Ascending aorta (tissue), 2 donors: Measurements from ENCODE around the gene GP9. TPM values are rescaled to one million over a fixed set of nuclear protein-coding genes. Genes with fewer than 3 reads are reported as not detected.

ENCODE experiments used
- DNase-seq, 2 donors: peaks; one replicate each; pipeline ENCODE4 v3.0.0-alpha.2; 2019; ENCODE audit warnings: low spot score in 2 of 2
- H3K27ac ChIP-seq, 2 donors: fragments of 200-600 bp; sonication (generic); one replicate each; pipeline ENCODE4 v1.5.1; 2016 to 2017; ENCODE audit warnings: mild to moderate bottlenecking in 1 of 2
- H3K27me3 ChIP-seq: fragments of 200-600 bp; sonication (generic); one replicate; pipeline ENCODE4 v1.5.1; 2017
- H3K36me3 ChIP-seq, 2 donors: fragments of 200-600 bp; sonication (generic); one replicate each; pipeline ENCODE4 v1.5.1; 2016
- H3K4me1 ChIP-seq, 2 donors: fragments of 200-600 bp; sonication (generic); one replicate each; pipeline ENCODE4 v1.5.1; 2016 to 2017; ENCODE audit warnings: mild to moderate bottlenecking in 1 of 2
- H3K4me3 ChIP-seq, 2 donors: fragments of 200-600 bp; sonication (generic); one replicate each; pipeline ENCODE4 v1.5.1; 2016 to 2017; ENCODE audit warnings: mild to moderate bottlenecking in 1 of 2
- H3K9me3 ChIP-seq, 2 donors: fragments of 200-600 bp; sonication (generic); one replicate each; pipeline ENCODE4 v1.5.1; 2016
- CTCF ChIP-seq, 3 experiments: fragments of 200-600 bp in 2 of 3; fragments of 450-650 bp in 1 of 3; sonication (generic) in 2 of 3; IDR thresholded peaks; one replicate each; pipeline ENCODE4 v1.5.1; 2016 to 2019; ENCODE audit warnings: antibody characterized with exemption in 3 of 3, mild to moderate bottlenecking in 1 of 3, moderate library complexity in 1 of 3
- intact Hi-C: fragments of 100-400 bp; cut with DNase I; formaldehyde crosslinking; loops from one replicate; pipeline ENCODE4 v1.15.1; 2023
- total RNA-seq: library from RNA; depleted of rRNA; stranded (reverse); fragments of >200 nt; gene quantifications from one replicate; pipeline ENCODE4 v1.1.0, GENCODE V29; 2016

The GP9 gene
- total RNA-seq, 1 donor from 2014 or later: not detected

DNA sequence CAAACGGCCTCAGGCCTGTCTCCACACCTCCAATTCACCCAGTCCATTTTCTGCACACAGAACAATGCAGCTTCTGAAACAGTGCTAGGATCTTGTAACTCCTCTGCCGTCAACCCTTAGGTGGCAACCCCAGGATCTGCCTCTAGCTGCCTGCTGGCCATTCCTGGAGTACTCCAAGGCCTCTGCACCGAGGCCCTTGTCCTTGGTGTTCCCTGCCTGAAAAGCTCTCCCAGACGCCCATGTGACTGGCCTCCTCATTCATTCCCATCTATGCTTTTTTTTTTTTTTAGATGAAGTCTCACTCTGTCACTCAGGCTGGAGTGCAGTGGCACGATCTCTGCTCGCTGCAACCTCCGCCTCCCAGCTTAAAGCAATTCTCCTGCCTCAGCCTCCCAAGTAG lies 42.7 kb downstream of the GP9 start:
- no peak overlapping the region for H3K4me3 ChIP-seq
- intact Hi-C loops: no loop called here

GRCh38 chr3:129104051-129104450 lies 43.5 kb downstream of the GP9 start:
- intact Hi-C loops: no loop called here

More for the DNA sequence above, 42.7 kb downstream of the GP9 start:
- H3K9me3 ChIP-seq: no peaks in the 10 kb centered on the region
- TF ChIP-seq CTCF (IDR thresholded peaks at IDR 0.05): no peak
- H3K27ac ChIP-seq: no peak overlapping the region
- no peaks in the 10 kb centered on the region for H3K27me3 ChIP-seq
- peaks cover 0 to 3% of the 10 kb centered on the region in 2 donors for H3K36me3 ChIP-seq
- H3K4me1 ChIP-seq: peaks cover 0 to 5% of the 10 kb centered on the region in 2 donors
- DNase-seq: no peak

GRCh38 chr3:129104498-129105079 lies 44.0 kb downstream of the GP9 start:
- no peak for DNase-seq
- peaks cover 3 to 11% of the 10 kb centered on the region in 2 donors for H3K36me3 ChIP-seq
- H3K4me1 ChIP-seq: peaks cover 0 to 5% of the 10 kb centered on the region in 2 donors
- H3K4me3 ChIP-seq: no peak overlapping the region
- intact Hi-C loops: no loop called here
- no peaks in the 10 kb centered on the region for H3K27me3 ChIP-seq
- TF ChIP-seq CTCF (IDR thresholded peaks at IDR 0.05): no peak
- H3K9me3 ChIP-seq: no peaks in the 10 kb centered on the region
- no peak overlapping the region for H3K27ac ChIP-seq

More at GRCh38 chr3:129104051-129104450, 43.5 kb downstream of the GP9 start:
- Histone ChIP-seq H3K36me3 (peaks cover 0 to 8% of the 10 kb centered on the region in 2 donors), H3K27me3 (no peaks in the 10 kb centered on the region), H3K4me3 (no peak overlapping the region), H3K4me1 (peaks cover 0 to 5% of the 10 kb centered on the region in 2 donors), H3K9me3 (no peaks in the 10 kb centered on the region), H3K27ac (no peak overlapping the region)
- no peak for DNase-seq
- TF ChIP-seq CTCF (IDR thresholded peaks at IDR 0.05): no peak

- no peak for TF ChIP-seq CTCF (IDR thresholded peaks at IDR 0.05)
- no peak overlapping the region for H3K4me3 ChIP-seq
- intact Hi-C loops: no loop called here
- DNase-seq: no peak
- no peaks in the 10 kb centered on the region for H3K9me3 ChIP-seq
- H3K27ac ChIP-seq: no peak overlapping the region
- peaks cover 0 to 5% of the 10 kb centered on the region in 2 donors for H3K4me1 ChIP-seq
- H3K27me3 ChIP-seq: no peaks in the 10 kb centered on the region
- H3K36me3 ChIP-seq: peaks cover 6 to 20% of the 10 kb centered on the region in 2 donors
Observed at GRCh38 chr3:129105862-129106261, 45.3 kb downstream of the GP9 start.

DNA sequence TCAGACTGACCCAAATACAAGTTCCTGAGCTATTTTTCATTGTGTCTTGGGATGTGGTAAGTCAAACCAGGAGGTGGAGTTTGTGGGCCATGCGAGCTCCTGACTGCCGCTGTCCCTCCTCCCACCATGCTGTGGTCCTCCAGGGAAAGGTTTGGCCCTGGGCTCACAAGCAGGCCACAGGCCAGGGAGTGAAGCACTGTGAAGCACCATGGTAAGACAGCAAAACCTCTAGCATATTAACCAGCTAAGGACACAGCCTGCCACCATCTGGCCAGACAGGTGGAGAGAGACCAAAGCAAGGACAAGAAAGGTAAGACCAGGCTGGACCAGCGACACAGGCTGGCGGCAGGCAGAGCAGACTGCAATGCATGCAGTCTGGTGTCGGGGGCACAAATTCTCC lies 45.7 kb downstream of the GP9 start:
- no peak for TF ChIP-seq CTCF (IDR thresholded peaks at IDR 0.05)
- peaks cover 6 to 23% of the 10 kb centered on the region in 2 donors for H3K36me3 ChIP-seq
- no peaks in the 10 kb centered on the region for H3K9me3 ChIP-seq
- intact Hi-C loops: no loop called here
- no peak for DNase-seq
- H3K27ac ChIP-seq: no peak overlapping the region
- H3K4me1 ChIP-seq: peaks cover 0 to 5% of the 10 kb centered on the region in 2 donors
- H3K4me3 ChIP-seq: no peak overlapping the region
- no peaks in the 10 kb centered on the region for H3K27me3 ChIP-seq
